Retinal pigment epithelial cell (primary cell): ENCODE measurements around the gene FGF11.
"Not testable (repeated sequence)": the region's sequence is repeated elsewhere in the genome, so short reads cannot be mapped to it uniquely, and the experiment has no call there.

Source experiments
- DNase-seq: peaks from one replicate; pipeline ENCODE4 v3.0.0-alpha.2; 2010; ENCODE audit warnings: low read depth
- H3K4me3 ChIP-seq: 2 replicates; pipeline ENCODE4 v1.5.1; 2011; ENCODE audit warnings: mild to moderate bottlenecking, low read length, control low read depth, moderate library complexity
- TF ChIP-seq, protein P1 (sequence below): conservative IDR thresholded peaks from 2 replicates; pipeline ENCODE4 v1.5.1; 2011; ENCODE audit warnings: low read depth, low read length, control low read depth, inconsistent platforms

FGF11 gene

DNA sequence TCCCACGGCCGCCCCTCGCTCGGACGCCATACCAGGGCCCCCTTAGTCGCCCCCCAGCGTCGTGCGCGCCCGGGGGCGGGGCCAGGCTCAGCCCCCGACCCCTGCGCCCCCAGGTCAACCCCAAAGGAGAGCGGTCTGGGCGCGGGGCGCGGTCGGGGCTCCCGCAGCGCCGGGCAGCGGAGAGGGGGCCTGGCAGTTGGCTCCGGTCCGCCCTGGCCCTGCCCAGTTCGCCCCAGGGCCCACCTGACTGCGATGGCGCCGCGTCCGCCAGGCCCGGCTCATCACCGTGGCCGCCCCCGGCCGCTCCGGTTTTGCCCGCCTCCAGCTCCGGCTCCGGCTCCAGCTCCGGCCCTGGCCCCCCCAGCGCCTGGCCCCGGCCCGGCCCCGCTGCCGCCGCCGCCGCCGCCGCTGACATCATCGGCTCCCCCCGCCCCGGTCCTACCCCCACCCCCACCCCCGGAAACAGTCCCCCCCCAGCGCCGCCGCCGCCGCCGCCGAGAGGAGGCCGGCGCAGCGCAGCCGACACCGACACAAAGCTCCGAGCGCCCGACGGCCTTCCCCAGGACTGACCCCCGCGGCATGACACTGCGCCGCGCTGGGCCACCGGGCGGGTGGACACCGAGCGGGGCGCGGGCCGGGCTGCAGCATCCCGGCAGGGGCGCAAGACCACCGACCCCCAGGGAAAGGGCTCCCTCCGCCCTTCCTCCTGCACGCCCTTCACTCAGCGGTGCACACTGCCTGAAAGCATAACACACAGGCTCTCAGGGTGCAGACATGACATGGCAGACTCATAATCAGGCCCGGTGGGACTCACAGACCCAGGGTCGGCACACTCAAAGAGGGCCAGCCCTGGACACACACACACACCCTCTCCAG, 40.1 kb downstream of the FGF11 start, which contains the start of gene ZBTB4:
ZBTB4 (minus strand) TSS at position 419 of the 876 bp plus-strand sequence. CDS start 12,830 bp downstream, outside the sequence.
- DNase-seq = no peak
- TF ChIP-seq, protein P1, sequence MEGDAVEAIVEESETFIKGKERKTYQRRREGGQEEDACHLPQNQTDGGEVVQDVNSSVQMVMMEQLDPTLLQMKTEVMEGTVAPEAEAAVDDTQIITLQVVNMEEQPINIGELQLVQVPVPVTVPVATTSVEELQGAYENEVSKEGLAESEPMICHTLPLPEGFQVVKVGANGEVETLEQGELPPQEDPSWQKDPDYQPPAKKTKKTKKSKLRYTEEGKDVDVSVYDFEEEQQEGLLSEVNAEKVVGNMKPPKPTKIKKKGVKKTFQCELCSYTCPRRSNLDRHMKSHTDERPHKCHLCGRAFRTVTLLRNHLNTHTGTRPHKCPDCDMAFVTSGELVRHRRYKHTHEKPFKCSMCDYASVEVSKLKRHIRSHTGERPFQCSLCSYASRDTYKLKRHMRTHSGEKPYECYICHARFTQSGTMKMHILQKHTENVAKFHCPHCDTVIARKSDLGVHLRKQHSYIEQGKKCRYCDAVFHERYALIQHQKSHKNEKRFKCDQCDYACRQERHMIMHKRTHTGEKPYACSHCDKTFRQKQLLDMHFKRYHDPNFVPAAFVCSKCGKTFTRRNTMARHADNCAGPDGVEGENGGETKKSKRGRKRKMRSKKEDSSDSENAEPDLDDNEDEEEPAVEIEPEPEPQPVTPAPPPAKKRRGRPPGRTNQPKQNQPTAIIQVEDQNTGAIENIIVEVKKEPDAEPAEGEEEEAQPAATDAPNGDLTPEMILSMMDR = no peak
- peak within 1 kb of the TSS; percentile 62 for H3K4me3 ChIP-seq

DNA sequence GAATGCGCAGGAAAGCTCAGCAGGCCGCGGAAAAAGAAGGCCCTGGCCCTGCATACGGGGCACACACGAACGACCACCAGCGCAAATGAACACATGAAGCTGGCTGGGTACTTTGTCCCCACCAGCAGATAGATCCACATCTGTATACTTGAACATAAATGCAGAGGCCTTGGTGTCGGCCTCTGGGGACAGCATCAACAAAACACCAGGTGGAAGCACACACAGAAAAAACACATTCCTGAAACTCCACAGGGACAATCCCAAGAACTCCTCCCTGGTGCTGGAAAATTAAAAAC, 40.7 kb downstream of the FGF11 start:
- DNase-seq = no peak
- peak overlapping the region; percentile 52 for H3K4me3 ChIP-seq
- TF ChIP-seq, protein P1 = no peak

DNA sequence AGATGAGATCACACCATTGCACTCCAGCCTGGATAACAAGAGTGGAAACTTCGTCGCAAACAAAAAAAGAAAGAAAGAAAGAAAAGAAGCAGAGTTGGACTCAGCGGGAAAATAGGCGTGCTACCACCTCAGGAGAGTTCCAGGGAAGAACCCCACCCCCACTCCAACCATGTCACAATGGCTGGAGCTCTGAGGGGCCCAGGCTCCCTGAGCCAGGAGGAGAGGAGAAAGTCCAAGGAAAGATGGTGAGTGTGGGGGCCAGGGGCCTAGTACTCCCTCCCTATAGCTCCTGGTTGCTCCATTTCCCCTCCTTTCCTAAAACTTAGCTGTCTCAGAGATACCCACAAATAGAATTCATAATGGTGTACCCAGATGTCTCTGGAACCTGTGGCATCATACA, 42.0 kb downstream of the FGF11 start, which contains the start of gene SLC35G6:
SLC35G6 (plus strand) TSS at position 172 of the 400 bp plus-strand sequence; CDS start at position 243, 71 bp downstream.
- not testable (repeated sequence) for H3K4me3 ChIP-seq, DNase-seq

DNA sequence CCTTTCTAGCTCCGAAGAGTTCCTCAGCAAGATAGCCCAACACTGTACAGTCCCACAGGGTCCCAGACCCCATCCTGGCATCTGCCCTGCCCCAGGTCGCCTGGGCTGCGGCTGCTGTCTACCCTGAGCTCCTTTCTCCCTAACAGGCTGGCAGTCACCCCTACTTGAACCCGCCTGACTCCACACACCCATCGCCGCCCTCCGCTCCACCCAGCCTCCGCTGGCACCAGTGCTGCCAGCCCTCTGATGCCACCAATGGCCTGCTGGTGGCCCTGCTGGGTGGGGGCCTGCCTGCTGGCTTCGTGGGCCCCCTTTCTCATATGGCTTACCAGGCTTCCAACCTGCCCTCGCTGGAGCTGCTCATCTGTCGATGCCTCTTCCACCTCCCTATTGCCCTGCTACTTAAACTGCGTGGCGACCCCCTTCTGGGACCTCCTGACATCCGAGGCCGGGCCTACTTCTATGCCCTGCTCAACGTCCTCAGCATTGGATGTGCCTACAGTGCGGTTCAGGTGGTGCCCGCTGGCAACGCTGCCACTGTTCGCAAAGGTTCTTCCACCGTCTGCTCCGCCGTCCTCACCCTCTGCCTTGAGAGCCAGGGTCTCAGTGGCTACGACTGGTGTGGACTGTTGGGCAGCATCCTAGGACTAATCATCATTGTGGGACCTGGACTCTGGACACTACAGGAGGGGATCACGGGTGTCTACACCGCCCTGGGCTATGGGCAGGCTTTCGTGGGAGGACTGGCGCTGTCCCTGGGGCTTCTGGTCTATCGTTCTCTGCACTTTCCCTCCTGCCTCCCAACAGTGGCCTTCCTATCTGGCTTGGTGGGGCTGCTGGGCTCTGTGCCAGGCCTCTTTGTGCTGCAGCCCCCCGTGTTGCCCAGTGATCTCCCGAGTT, 42.8 kb downstream of the FGF11 start:
- DNase-seq, H3K4me3 ChIP-seq: not testable (repeated sequence)

DNA sequence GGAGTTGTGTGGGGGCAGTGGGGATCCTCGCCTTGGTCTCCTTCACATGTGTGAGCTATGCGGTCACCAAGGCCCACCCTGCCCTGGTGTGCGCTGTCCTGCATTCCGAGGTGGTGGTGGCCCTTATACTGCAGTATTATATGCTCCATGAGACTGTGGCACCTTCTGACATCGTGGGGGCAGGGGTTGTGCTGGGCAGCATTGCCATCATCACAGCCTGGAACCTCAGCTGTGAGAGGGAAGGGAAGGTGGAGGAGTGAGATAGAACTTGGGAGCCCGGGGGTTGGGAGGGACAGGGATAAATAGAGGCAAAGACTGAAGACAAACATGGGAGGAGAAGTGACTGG, 43.4 kb downstream of the FGF11 start:
- DNase-seq = not testable (repeated sequence)
- peak overlapping the region; percentile 82 for H3K4me3 ChIP-seq

DNA sequence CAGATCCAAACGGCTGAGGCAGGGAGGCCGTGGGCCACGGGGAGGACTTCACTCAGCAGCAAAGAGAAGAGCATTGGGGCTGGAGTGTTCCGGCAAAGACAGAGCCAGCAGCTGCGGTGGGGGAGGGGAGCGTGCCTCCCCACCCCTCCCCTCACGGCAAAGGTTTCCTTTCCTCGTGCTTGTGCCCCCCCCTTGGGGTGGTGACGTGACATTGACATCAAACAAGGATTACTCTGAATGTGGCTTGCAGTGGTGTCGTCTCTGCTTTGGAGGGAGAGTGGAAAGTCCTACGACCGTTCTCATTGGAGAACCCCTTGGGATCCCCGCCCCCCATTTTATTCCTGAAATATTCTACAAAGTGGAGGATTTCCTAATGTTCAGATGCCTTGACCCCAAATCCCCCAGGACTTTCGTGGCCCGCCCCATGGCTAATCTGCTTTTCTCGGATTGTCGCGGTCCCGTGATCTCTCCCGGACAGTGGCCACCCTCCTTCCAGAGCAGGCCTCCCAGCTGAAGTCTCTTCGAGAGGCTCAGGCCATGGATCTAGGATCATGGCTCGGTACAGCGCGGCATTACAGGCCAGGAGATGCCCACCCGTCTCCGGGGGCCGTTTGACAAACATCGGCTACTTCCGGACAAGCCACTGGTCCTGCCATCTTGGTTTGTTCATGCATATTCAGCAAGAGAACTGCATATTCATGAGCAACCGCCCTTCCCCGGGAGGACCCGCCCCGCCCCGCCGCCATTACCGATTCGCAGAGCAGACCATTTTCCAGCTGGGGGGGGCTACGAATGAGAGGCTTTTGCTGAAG, 44.1 kb downstream of the FGF11 start:
- TF ChIP-seq, protein P1 = no peak
- H3K4me3 ChIP-seq = peak overlapping the region; percentile 82
- DNase-seq = peak; percentile 87

DNA sequence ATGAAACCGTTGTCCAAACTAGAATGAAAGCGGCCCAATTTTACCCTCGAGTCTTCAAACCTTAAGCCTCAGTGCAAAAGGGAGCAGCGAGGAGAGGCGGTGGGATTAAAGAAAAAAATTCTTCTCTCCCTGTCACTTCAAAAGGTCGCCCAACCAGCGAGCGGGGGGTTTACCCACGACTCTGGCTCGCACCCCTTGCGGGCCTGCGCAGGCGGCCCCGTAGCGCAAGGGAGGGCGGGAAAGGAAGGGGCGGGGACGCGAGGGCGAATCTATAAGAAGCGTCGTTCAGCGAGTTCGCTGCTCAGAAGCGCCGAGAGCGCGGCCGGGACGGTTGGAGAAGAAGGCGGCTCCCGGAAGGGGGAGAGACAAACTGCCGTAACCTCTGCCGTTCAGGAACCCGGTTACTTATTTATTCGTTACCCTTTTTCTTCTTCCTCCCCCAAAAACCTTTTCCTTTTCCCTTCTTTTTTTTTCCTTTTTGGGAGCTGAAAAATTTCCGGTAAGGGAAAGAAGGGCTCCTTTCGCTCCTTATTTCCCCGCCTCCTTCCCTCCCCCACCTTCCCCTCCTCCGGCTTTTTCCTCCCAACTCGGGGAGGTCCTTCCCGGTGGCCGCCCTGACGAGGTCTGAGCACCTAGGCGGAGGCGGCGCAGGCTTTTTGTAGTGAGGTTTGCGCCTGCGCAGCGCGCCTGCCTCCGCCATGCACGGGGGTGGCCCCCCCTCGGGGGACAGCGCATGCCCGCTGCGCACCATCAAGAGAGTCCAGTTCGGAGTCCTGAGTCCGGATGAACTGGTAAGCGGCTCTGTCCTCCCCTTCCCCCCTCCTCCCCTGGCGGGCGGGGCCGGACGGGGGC, 45.0 kb downstream of the FGF11 start, which contains the start of gene POLR2A:
POLR2A (plus strand) TSS at position 300 of the 852 bp plus-strand sequence.
- DNase-seq = peak; percentile 89
- TF ChIP-seq, protein P1 = no peak
- peak within 1 kb of the TSS; percentile 82 for H3K4me3 ChIP-seq
